AG09319 (cell line): ENCODE data around the gene DPYSL4.

Experiments used
- DNase-seq: peaks from one replicate; pipeline ENCODE4 v3.0.0-alpha.2; 2010; ENCODE audit warnings: low read depth; ENCODE audit errors: extremely low read depth
- TF ChIP-seq, protein P1 (sequence below): IDR thresholded peaks from 2 replicates; pipeline ENCODE4 v1.5.1; 2011; ENCODE audit warnings: low read depth, mild to moderate bottlenecking, inconsistent platforms, low read length, moderate library complexity

The DPYSL4 gene

DNA sequence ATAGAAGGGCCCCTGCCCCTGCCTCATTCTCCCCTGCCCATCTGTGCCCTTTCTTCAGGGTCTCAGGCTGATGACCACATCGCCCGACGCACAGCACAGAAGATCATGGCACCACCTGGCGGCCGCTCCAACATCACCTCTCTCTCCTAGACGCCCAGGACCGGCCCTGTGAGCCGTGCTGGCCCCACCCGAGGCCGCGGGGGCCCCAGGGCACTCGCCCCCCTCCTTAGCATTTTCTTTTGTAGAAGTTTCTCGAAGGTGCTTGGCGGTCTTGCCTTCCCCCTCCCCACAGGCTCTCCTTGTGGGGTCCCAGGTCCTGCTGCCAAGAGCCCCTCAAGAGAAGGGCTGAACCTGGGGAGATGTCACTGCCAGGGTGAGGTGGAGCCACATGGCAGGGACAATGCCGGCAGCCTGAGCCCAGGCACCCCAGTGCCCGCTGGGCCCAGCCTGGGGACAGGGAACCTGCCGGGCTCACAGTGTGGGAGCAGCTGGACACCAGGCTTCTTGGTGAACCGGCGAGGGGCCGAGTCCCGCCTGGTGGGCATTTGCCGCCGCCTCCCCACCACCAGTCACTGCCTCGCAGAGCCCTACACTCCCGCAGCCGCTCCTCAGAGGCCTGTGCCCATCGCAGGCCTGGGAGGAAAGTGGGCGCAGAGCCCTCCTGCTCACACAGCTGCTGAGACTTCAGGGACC is 18.2 kb downstream of the DPYSL4 start:
- TF ChIP-seq, protein P1, sequence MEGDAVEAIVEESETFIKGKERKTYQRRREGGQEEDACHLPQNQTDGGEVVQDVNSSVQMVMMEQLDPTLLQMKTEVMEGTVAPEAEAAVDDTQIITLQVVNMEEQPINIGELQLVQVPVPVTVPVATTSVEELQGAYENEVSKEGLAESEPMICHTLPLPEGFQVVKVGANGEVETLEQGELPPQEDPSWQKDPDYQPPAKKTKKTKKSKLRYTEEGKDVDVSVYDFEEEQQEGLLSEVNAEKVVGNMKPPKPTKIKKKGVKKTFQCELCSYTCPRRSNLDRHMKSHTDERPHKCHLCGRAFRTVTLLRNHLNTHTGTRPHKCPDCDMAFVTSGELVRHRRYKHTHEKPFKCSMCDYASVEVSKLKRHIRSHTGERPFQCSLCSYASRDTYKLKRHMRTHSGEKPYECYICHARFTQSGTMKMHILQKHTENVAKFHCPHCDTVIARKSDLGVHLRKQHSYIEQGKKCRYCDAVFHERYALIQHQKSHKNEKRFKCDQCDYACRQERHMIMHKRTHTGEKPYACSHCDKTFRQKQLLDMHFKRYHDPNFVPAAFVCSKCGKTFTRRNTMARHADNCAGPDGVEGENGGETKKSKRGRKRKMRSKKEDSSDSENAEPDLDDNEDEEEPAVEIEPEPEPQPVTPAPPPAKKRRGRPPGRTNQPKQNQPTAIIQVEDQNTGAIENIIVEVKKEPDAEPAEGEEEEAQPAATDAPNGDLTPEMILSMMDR = no peak
- DNase-seq = no peak

DNA sequence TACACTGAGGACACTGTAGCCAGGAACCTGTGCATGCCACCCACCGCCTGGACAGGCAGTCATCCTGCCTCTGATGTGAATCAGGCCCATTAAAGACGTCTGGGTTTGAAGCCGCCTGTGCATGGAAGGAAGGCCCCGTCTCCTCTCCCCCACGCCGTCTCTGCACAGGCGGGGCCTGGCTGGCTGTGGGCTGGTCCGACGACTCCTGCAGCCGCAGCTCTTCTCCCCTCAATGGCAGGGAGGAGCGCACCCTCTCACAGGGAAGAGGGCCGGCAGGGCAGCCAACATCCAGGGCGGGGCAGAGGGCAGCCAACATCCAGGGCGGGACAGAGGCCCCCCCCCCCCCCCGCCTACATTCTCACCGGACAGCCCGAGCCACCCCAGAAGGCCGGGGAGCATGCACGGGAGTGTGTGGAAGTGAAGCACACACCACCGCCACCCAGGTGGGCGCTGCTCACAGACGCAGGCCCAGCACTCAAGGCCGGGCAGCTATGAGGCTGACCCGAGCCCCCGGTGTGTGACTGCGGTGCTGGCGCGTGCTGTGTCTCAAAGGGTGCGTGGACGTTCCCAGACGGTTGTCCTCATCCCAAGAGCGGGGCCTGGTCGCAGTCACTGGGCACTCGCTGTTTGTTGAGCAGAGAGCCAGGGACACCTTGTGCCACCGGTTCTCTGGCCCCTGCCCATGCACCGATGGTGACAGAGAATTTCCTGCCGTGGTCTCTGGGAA is 19.1 kb downstream of the DPYSL4 start:
- no peak for DNase-seq
- TF ChIP-seq, protein P1 = no peak

DNA sequence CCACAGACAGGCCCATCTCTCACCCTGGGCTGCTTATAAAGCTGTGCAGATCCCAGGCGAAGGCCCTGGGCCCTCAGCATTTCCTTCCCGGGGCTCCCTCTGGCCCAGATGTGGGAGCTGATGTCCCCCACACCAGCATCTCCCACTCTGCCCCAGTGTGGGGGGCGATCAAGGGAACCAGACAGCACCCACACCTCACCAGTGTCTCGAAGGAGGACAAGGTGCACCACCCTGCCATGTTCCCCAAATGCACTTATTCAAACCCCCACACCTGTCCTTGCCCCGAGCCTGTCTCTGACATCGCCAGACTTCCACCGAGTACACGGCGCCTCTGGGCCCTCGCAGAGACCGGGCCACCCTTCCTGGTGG is 19.6 kb downstream of the DPYSL4 start:
- DNase-seq = no peak
- TF ChIP-seq, protein P1 = no peak

DNA sequence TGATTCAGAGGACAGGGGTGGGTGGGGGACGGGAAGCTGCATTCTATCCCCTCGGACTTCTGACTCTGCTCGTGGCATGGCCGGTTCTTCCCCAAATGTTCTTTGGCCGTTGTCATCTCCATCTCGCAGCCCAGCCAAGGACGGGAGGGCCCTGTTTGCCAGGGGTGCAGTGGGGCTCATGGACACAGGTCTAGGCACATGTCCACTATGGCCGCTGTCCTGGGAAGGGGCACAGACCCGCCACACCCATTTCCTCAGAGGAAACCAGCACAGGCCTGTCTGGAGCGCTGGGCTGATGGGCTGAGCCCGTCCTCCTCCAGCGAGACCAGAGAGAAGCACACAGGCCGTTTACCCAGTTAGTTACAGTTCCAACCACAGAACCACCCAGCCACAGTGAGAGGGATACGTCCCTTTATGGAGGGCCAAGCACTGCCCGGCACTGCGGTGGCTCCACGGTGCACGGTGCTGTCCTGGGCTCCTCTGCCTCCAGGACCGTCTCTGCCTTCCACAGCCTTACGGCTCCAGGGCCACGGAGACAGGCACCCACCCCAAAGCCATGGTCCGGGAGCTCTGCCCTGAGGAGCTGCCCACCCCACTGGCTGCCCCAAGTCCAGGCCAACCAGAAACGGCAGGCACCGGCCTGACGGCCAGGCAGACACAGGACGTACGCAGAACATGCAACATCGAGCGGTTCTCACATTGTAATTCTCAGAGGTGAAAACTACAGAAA is 20.2 kb downstream of the DPYSL4 start:
- no peak for DNase-seq
- TF ChIP-seq, protein P1 = no peak

DNA sequence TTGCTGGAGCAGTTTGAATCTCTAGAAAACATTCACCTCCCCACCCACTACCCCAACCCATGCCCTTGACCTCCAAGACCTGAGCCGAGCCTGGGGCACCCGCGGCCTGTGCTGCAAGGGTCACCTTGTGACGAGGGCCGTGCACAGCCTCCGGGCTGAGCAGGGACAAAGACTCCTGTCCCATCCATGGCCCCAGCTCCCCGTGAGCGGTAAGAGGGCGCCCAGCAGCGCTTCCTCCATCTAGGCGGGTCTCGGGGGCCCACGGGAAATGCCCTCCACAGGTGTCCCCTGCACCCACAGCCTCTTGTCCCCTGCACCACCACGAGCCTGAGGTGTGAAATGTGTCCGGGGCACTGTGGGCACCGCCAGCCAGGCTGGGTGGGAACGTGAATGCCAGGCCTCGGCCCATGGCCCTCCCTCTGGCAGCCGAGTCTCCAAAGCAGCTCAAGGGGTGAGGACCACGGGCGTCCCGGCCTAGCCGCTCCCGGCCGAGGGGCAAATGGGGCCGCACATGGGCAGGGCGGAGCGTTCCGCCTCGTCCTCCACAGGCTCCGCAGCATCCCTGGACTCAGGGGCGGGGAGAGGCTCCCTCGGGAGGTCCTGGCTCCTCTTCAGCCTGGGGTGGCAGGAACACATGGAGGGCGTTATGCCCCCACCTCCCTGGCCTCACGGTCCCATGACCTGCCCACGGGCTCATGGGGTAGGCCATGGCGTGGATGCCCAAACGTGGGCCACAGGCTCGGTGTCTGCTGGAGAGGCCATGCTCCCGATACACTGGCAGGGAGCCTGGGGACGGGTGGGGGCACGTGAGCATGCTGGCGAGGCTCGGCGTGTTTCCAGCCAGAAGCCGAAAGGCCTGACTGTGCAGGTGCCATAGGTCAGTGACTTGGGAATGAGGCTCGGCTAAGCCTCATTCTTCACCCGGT is 21.1 kb downstream of the DPYSL4 start:
- DNase-seq = no peak
- TF ChIP-seq, protein P1 = no peak

DNA sequence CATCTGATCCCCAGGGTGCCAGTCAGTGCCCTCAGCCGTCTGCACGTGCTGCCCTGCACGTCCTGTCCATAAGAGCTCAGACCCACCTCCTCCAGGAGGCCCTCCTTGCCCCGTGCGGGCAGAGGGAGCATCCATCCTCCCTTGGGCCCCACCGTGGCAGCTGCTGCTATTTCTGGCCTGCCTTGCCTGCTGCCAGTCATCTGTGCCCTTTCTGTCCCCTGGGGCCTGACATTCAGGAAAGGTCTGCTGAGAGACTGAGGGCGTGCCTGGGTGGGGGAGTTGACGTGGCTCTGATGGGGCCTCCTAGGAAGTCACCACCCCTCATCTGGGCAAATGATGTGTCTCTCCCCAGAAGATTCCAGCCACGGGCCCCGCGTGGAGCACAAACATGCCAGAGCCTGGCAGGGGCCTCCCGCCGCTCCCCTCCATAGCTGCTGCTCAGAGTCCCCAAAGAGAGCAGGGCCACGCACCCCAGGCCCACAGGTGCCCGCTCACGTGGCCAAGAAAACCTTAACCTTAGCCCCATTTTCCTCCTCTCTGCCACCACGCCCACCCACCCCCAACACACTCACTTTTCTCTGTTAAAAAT is 21.8 kb downstream of the DPYSL4 start:
- TF ChIP-seq, protein P1 = no peak
- no peak for DNase-seq
